Fibroblast of lung (primary cell): ENCODE measurements around the gene PTPN14. TPM values are rescaled to one million over a fixed set of nuclear protein-coding genes. Genes with fewer than 3 reads are reported as not detected.
A peak's percentile ranks its signal among the peaks of the same experiment; 100 is the strongest.

Experiments used
- DNase-seq, 2 donors: peaks; one replicate each; pipeline versions ENCODE4 v3.0.0 to v3.0.0-alpha.2; 2010; ENCODE audit warnings: low read depth in 2 of 2
- H2AFZ ChIP-seq: 2 replicates; pipeline ENCODE4 v1.5.1; 2012; ENCODE audit warnings: low read length, control low read depth, inconsistent platforms
- H3K27ac ChIP-seq: 2 replicates; pipeline ENCODE4 v1.5.1; 2011; ENCODE audit warnings: low read length, control low read depth; ENCODE audit not compliant: insufficient read depth
- H3K27me3 ChIP-seq: 2 replicates; pipeline ENCODE4 v1.5.1; 2011; ENCODE audit warnings: mild to moderate bottlenecking, low read length; ENCODE audit not compliant: control insufficient read depth, insufficient read depth
- H3K36me3 ChIP-seq: 2 replicates; pipeline ENCODE4 v1.5.1; 2011; ENCODE audit warnings: low read length; ENCODE audit not compliant: control insufficient read depth, insufficient read depth
- H3K4me1 ChIP-seq: 2 replicates; pipeline ENCODE4 v1.5.1; 2011; ENCODE audit warnings: low read length; ENCODE audit not compliant: control insufficient read depth, insufficient read depth; ENCODE audit errors: extremely low read depth
- H3K4me2 ChIP-seq: 2 replicates; pipeline ENCODE4 v1.5.1; 2011; ENCODE audit warnings: low read length, control low read depth; ENCODE audit not compliant: insufficient read depth; ENCODE audit errors: extremely low read depth
- H3K4me3 ChIP-seq, 4 experiments: fragments of 200-600 bp in 1 of 4; sonication (generic) in 1 of 4; replicated peaks in 1 of 4; 2 replicates each; pipeline ENCODE4 v1.5.1; 2011 to 2016; ENCODE audit warnings: low read length in 4 of 4, low read depth in 3 of 4, mild to moderate bottlenecking in 3 of 4, control low read depth in 2 of 4, inconsistent platforms in 1 of 4, mixed read lengths in 1 of 4; ENCODE audit not compliant: insufficient read depth in 1 of 4; ENCODE audit errors: control extremely low read depth in 1 of 4
- H3K79me2 ChIP-seq: 2 replicates; pipeline ENCODE4 v1.5.1; 2012; ENCODE audit warnings: mild to moderate bottlenecking, low read length, inconsistent platforms; ENCODE audit not compliant: control insufficient read depth, insufficient read depth
- H3K9ac ChIP-seq: 2 replicates; pipeline ENCODE4 v1.5.1; 2011; ENCODE audit warnings: mild to moderate bottlenecking, low read length, control low read depth; ENCODE audit not compliant: insufficient read depth
- H3K9me3 ChIP-seq: 2 replicates; pipeline ENCODE4 v1.5.1; 2012; ENCODE audit warnings: low read depth, low read length; ENCODE audit not compliant: control insufficient read depth, insufficient read depth
- H4K20me1 ChIP-seq: 2 replicates; pipeline ENCODE4 v1.5.1; 2011; ENCODE audit warnings: low read length; ENCODE audit not compliant: control insufficient read depth, insufficient read depth; ENCODE audit errors: extremely low read depth
- CTCF ChIP-seq, 2 donors: IDR thresholded peaks in 1 of 2; conservative IDR thresholded peaks in 1 of 2; 1 replicate in 1 of 2; 2 replicates in 1 of 2; pipeline ENCODE4 v1.5.1; 2011 to 2012; ENCODE audit warnings: low read length in 2 of 2, control low read depth in 1 of 2, inconsistent platforms in 1 of 2, low read depth in 1 of 2, mild to moderate bottlenecking in 1 of 2
- EZH2 ChIP-seq: IDR thresholded peaks from 2 replicates; pipeline ENCODE4 v1.5.1; 2012; ENCODE audit warnings: low read length, control low read depth, mild to moderate bottlenecking; ENCODE audit errors: missing control alignments
- polyA plus RNA-seq, 2 donors: library from polyadenylated mRNA; depleted of rRNA in 1 of 2; stranded (reverse) in 1 of 2; unstranded in 1 of 2; fragments of >200 nt; gene quantifications; 2 replicates each; pipeline ENCODE4 v1.2.1, GENCODE V29; 2011 to 2012; ENCODE audit warnings: missing spikeins in 1 of 2
- total RNA-seq: library from RNA; depleted of rRNA; stranded (reverse); fragments of >200 nt; gene quantifications from 2 replicates; pipeline ENCODE4 v1.2.1, GENCODE V29; 2014

PTPN14 gene
- total and polyA plus RNA-seq, 2 donors (not counting 1 experiment from before 2014, with no cell fraction given): 38.7 to 56.1 TPM

DNA sequence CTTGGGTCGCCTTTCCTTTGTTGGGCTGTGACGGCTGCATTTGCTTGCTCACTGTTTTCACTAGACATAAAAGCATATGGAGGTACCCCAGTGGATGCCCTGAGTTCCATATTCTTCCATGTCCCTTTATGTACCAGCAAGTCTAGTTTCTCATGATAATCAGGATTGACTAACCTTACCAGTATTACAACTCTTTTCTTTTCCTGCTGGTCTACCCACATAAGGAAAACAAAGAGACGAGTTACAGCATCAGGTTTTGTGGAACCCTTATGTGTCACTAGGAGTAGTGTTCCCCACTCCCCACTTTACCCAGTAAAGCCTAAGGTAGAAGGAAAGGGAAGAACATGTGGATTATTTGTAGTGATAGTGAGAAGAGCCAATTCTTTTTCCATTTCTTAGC, 35.2 kb upstream of the PTPN14 start:
- Histone ChIP-seq H3K27ac (no peak overlapping the region), H3K79me2 (no peaks in the 10 kb centered on the region), H3K9me3 (no peaks in the 10 kb centered on the region), H3K4me1 (peaks cover 3% of the 10 kb centered on the region), H3K27me3 (no peaks in the 10 kb centered on the region), H4K20me1 (no peaks in the 10 kb centered on the region), H3K36me3 (no peaks in the 10 kb centered on the region), H2AFZ (no peak overlapping the region), H3K4me3 (no peak overlapping the region), H3K4me2 (no peak overlapping the region), H3K9ac (no peak overlapping the region)
- DNase-seq: no peak
- TF ChIP-seq EZH2: no peak
- no peak for TF ChIP-seq CTCF (conservative IDR thresholded peaks at IDR 0.05 in 1 of 2, IDR thresholded peaks at IDR 0.05 in 1 of 2; ENCODE audit: low read depth in 1 of 2, low read length in 2 of 2)

- Histone ChIP-seq H3K36me3 (no peaks in the 10 kb centered on the region), H3K79me2 (no peaks in the 10 kb centered on the region), H2AFZ (no peak overlapping the region), H3K4me2 (peak overlapping the region; percentile 16), H3K27me3 (no peaks in the 10 kb centered on the region), H3K9ac (no peak overlapping the region), H3K4me3 (no peak overlapping the region), H3K27ac (no peak overlapping the region), H3K4me1 (peaks cover 3% of the 10 kb centered on the region), H4K20me1 (no peaks in the 10 kb centered on the region), H3K9me3 (no peaks in the 10 kb centered on the region)
- peak; percentile 69 to 75 for DNase-seq
- no peak for TF ChIP-seq EZH2
- TF ChIP-seq CTCF (conservative IDR thresholded peaks at IDR 0.05 in 1 of 2, IDR thresholded peaks at IDR 0.05 in 1 of 2; ENCODE audit: low read depth in 1 of 2, low read length in 2 of 2): peak; percentile 58 to 72
Measured at GRCh38 chr1:214584805-214585766, 33.7 kb upstream of the PTPN14 start.

- H3K9ac ChIP-seq: no peak overlapping the region
- no peaks in the 10 kb centered on the region for H3K79me2 ChIP-seq
- no peaks in the 10 kb centered on the region for H3K9me3 ChIP-seq
- TF ChIP-seq CTCF (conservative IDR thresholded peaks at IDR 0.05 in 1 of 2, IDR thresholded peaks at IDR 0.05 in 1 of 2; ENCODE audit: low read depth in 1 of 2, low read length in 2 of 2) (no peak), EZH2 (no peak)
- no peaks in the 10 kb centered on the region for H3K27me3 ChIP-seq
- no peak overlapping the region for H3K4me2 ChIP-seq
- H4K20me1 ChIP-seq: no peaks in the 10 kb centered on the region
- no peak overlapping the region for H2AFZ ChIP-seq
- no peaks in the 10 kb centered on the region for H3K36me3 ChIP-seq
- DNase-seq: no peak
- no peak overlapping the region for H3K27ac ChIP-seq
- H3K4me1 ChIP-seq: peaks cover 3% of the 10 kb centered on the region
- H3K4me3 ChIP-seq: no peak overlapping the region
Measured at GRCh38 chr1:214583824-214584554, 32.6 kb upstream of the PTPN14 start.
